ENCODE results near the gene HVCN1. TPM values are rescaled to one million over a fixed set of nuclear protein-coding genes. Genes with fewer than 3 reads are reported as not detected.

The HVCN1 gene
- total and polyA plus RNA-seq, 2 of the 13 experiments (the other 11 are each of a cell fraction or from before 2014, with no cell fraction given): 0.49 to 1.3 TPM

DNA sequence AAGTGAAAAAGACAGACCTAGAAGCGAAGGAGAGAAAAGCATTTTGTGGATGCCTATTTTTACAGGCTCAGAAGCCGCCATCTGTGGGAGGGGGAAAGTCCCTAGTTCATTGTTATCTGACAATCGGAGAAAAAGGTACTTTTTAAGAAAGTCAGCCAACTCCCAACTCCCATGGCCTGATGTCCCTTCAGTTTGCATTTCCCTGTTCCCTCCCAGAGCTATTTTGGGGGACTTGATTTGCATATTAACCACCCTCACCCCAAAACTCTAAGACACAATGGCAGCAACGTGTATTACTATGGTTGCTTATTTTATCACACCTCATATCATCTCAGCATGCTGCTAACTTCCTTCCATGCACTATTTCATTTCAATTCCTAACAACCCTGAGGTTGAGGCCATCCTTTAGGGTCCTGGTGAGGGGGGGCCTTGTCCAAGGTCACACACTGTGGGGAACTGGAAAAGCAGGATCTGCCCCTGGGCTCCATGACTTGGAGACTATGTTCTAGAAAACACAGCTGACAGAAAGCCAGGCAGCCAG is 18.7 kb downstream of the HVCN1 start (continued):
- TF ChIP-seq, protein P1, sequence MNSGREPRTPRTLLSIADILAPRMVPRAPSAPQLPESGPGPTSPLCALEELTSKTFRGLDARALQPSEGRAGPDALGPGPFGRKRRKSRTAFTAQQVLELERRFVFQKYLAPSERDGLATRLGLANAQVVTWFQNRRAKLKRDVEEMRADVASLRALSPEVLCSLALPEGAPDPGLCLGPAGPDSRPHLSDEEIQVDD (CRISPR knock-in tag; IDR thresholded peaks at IDR 0.05; ENCODE audit: borderline replicate concordance): no peak
- no peak for TF ChIP-seq KDM4B (CRISPR knock-in tag; IDR thresholded peaks at IDR 0.05)
- TF ChIP-seq, protein P2, sequence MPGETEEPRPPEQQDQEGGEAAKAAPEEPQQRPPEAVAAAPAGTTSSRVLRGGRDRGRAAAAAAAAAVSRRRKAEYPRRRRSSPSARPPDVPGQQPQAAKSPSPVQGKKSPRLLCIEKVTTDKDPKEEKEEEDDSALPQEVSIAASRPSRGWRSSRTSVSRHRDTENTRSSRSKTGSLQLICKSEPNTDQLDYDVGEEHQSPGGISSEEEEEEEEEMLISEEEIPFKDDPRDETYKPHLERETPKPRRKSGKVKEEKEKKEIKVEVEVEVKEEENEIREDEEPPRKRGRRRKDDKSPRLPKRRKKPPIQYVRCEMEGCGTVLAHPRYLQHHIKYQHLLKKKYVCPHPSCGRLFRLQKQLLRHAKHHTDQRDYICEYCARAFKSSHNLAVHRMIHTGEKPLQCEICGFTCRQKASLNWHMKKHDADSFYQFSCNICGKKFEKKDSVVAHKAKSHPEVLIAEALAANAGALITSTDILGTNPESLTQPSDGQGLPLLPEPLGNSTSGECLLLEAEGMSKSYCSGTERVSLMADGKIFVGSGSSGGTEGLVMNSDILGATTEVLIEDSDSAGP (CRISPR knock-in tag; IDR thresholded peaks at IDR 0.05; ENCODE audit: borderline replicate concordance): no peak
- TF ChIP-seq, protein P3, sequence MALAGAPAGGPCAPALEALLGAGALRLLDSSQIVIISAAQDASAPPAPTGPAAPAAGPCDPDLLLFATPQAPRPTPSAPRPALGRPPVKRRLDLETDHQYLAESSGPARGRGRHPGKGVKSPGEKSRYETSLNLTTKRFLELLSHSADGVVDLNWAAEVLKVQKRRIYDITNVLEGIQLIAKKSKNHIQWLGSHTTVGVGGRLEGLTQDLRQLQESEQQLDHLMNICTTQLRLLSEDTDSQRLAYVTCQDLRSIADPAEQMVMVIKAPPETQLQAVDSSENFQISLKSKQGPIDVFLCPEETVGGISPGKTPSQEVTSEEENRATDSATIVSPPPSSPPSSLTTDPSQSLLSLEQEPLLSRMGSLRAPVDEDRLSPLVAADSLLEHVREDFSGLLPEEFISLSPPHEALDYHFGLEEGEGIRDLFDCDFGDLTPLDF (CRISPR knock-in tag; IDR thresholded peaks at IDR 0.05): no peak
- TF ChIP-seq ZNF780A (CRISPR knock-in tag; IDR thresholded peaks at IDR 0.05): no peak
- TF ChIP-seq, protein P4, sequence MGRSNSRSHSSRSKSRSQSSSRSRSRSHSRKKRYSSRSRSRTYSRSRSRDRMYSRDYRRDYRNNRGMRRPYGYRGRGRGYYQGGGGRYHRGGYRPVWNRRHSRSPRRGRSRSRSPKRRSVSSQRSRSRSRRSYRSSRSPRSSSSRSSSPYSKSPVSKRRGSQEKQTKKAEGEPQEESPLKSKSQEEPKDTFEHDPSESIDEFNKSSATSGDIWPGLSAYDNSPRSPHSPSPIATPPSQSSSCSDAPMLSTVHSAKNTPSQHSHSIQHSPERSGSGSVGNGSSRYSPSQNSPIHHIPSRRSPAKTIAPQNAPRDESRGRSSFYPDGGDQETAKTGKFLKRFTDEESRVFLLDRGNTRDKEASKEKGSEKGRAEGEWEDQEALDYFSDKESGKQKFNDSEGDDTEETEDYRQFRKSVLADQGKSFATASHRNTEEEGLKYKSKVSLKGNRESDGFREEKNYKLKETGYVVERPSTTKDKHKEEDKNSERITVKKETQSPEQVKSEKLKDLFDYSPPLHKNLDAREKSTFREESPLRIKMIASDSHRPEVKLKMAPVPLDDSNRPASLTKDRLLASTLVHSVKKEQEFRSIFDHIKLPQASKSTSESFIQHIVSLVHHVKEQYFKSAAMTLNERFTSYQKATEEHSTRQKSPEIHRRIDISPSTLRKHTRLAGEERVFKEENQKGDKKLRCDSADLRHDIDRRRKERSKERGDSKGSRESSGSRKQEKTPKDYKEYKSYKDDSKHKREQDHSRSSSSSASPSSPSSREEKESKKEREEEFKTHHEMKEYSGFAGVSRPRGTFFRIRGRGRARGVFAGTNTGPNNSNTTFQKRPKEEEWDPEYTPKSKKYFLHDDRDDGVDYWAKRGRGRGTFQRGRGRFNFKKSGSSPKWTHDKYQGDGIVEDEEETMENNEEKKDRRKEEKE (IDR thresholded peaks at IDR 0.05): no peak
- TF ChIP-seq ARID2 (CRISPR knock-in tag; IDR thresholded peaks at IDR 0.05; ENCODE audit: borderline replicate concordance): no peak
- TF ChIP-seq THAP11 (CRISPR knock-in tag; IDR thresholded peaks at IDR 0.05): no peak
